Tibial nerve (tissue), 4 donors: Measurements from ENCODE around the gene INPP4B. TPM values are rescaled to one million over a fixed set of nuclear protein-coding genes. Genes with fewer than 3 reads are reported as not detected.
A peak's percentile ranks its signal among the peaks of the same experiment; 100 is the strongest.

ENCODE experiments used
- DNase-seq, 2 donors: peaks; one replicate each; pipeline ENCODE4 v3.0.0-alpha.2; 2019; ENCODE audit warnings: low spot score in 2 of 2
- H3K27ac ChIP-seq, 4 donors: fragments of 200-600 bp; sonication (generic) in 3 of 4; one replicate each; pipeline ENCODE4 v1.5.1; 2017 to 2019; ENCODE audit warnings: mild to moderate bottlenecking in 1 of 4
- H3K27me3 ChIP-seq, 2 donors: fragments of 200-600 bp; sonication (generic) in 1 of 2; one replicate each; pipeline versions ENCODE4 v1.5.1 to v1.6.0; 2017 to 2019
- H3K36me3 ChIP-seq, 3 donors: fragments of 200-600 bp; sonication (generic); one replicate each; pipeline ENCODE4 v1.5.1; 2018 to 2019
- H3K4me1 ChIP-seq, 4 donors: fragments of 200-600 bp; sonication (generic) in 3 of 4; one replicate each; pipeline ENCODE4 v1.5.1; 2017 to 2019
- H3K4me3 ChIP-seq, 4 donors: fragments of 200-600 bp; sonication (generic) in 3 of 4; one replicate each; pipeline ENCODE4 v1.5.1; 2017 to 2019; ENCODE audit warnings: mild to moderate bottlenecking in 1 of 4, moderate library complexity in 1 of 4
- H3K9me3 ChIP-seq, 4 donors: fragments of 200-600 bp; sonication (generic) in 3 of 4; one replicate each; pipeline ENCODE4 v1.5.1; 2017 to 2019
- EP300 ChIP-seq, 2 donors: sonication (generic); formaldehyde crosslinking; IDR thresholded peaks; one replicate each; pipeline ENCODE4 v1.6.1; 2017; ENCODE audit warnings: antibody characterized with exemption in 2 of 2, mild to moderate bottlenecking in 1 of 2
- POLR2A ChIP-seq, 2 donors: fragments of 450-650 bp; IDR thresholded peaks; one replicate each; pipeline ENCODE4 v1.6.1; 2017; ENCODE audit warnings: antibody characterized with exemption in 2 of 2, mild to moderate bottlenecking in 2 of 2, moderate library complexity in 2 of 2
- WGBS, 2 donors: methylation state at CpG; one replicate each; pipeline ENCODE4 v1.1.5; 2018; 5-methylcytosine and 5-hydroxymethylcytosine counted together
- total RNA-seq, 4 donors: library from RNA; depleted of rRNA; stranded (reverse); fragments of >200 nt; gene quantifications; one replicate each; pipeline ENCODE4 v1.1.0, GENCODE V29; 2016
- TF ChIP-seq, protein P1 (sequence below), 5 experiments: fragments of 200-600 bp in 3 of 5; fragments of 450-650 bp in 2 of 5; sonication (generic) in 3 of 5; IDR thresholded peaks; one replicate each; pipeline ENCODE4 v1.5.1; 2016 to 2019; ENCODE audit warnings: antibody characterized with exemption in 5 of 5, mild to moderate bottlenecking in 3 of 5, moderate library complexity in 2 of 5

The INPP4B gene
- total RNA-seq, 4 donors from 2014 or later: 16.3 to 32.4 (median 24.8) TPM

DNA sequence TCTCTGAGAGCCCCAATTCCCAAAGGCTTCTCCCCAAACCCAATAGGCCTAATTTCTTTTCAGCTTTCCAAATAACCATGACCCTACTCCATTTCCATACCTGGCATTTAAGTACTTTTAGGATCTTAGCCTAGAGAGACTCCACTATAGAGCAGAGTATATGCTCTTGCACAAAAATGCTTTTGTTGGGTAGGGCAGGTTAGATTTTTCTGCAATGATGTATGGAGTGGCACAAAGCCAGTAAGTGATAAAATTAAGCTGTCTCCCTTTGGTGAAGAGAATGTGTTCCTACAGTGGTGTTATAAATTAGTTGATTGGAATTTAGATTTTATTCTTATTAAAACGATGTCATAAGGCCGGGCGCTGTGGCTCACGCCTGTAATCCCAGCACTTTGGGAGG, 124.9 kb downstream of the INPP4B start:
- Histone ChIP-seq H3K9me3 (no peaks in the 10 kb centered on the region), H3K36me3 (no peaks in the 10 kb centered on the region), H3K27ac (no peak overlapping the region), H3K4me3 (no peak overlapping the region), H3K27me3 (no peaks in the 10 kb centered on the region), H3K4me1 (no peaks in the 10 kb centered on the region)
- WGBS, 2 donors: 79 to 84% methylated on average over 4 of the region's 4 CpGs
- TF ChIP-seq POLR2A (IDR thresholded peaks at IDR 0.05) (no peak), EP300 (IDR thresholded peaks at IDR 0.05) (no peak)
- TF ChIP-seq, protein P1, sequence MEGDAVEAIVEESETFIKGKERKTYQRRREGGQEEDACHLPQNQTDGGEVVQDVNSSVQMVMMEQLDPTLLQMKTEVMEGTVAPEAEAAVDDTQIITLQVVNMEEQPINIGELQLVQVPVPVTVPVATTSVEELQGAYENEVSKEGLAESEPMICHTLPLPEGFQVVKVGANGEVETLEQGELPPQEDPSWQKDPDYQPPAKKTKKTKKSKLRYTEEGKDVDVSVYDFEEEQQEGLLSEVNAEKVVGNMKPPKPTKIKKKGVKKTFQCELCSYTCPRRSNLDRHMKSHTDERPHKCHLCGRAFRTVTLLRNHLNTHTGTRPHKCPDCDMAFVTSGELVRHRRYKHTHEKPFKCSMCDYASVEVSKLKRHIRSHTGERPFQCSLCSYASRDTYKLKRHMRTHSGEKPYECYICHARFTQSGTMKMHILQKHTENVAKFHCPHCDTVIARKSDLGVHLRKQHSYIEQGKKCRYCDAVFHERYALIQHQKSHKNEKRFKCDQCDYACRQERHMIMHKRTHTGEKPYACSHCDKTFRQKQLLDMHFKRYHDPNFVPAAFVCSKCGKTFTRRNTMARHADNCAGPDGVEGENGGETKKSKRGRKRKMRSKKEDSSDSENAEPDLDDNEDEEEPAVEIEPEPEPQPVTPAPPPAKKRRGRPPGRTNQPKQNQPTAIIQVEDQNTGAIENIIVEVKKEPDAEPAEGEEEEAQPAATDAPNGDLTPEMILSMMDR (IDR thresholded peaks at IDR 0.05): no peak
- DNase-seq: no peak

DNA sequence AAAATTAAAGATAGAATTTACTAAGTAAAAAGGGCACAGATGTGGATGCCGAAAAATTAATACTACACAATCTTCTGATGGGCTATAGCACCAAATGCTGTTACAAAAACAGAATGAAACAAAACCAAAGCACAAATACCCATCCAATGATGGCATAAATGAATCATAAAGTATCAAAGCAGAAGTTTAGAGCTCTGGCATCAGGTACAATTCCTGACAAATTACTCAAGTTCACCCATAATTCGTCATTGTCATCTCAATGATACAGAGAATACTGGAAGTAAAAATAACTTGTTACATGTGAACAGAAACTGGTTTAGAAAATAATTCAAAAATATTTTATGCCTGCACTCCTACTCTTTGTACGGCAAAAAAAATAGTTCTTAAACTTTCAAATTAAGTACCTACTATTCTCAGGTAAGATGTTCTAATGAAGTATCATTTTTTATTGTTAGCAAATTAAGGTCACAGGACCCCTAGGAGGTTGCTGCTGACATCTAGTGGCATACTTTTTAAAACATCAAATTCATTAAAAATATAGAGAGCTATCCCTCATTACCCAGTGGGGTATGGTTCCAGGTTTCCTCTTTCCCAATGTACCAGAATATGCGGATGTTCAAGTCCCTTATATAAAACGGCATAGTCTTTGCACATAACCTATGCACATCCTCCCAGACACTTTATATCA, 126.1 kb downstream of the INPP4B start:
- 70 to 72% methylated on average over 5 of the region's 5 CpGs for WGBS, 2 donors
- Histone ChIP-seq H3K9me3 (no peaks in the 10 kb centered on the region), H3K4me1 (no peaks in the 10 kb centered on the region), H3K27me3 (no peaks in the 10 kb centered on the region), H3K4me3 (no peak overlapping the region), H3K27ac (no peak overlapping the region), H3K36me3 (no peaks in the 10 kb centered on the region)
- DNase-seq: no peak
- no peak for TF ChIP-seq POLR2A (IDR thresholded peaks at IDR 0.05)
- TF ChIP-seq, protein P1 (IDR thresholded peaks at IDR 0.05): peak; percentile 23 to 40 (median 28)

DNA sequence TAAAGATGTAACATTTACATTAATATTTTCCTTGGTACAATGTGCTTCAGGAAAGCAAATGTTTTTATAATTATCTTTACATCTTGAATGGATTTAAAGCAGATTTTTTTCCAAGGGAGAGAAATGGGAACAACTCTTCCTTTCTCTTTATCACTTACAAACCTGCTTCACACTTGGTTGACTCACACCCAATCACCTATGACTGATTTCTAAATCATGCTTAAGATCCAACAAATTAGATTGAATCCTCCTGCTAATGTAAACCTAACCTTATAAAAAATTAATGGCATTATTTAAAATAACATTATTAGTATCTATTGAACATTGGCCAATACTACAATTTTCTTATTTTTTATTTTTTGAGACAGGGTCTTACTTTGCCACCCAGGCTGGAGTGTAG, 127.1 kb downstream of the INPP4B start:
- Histone ChIP-seq H3K36me3 (no peaks in the 10 kb centered on the region), H3K27ac (no peak overlapping the region), H3K9me3 (no peaks in the 10 kb centered on the region), H3K27me3 (no peaks in the 10 kb centered on the region), H3K4me3 (no peak overlapping the region), H3K4me1 (no peaks in the 10 kb centered on the region)
- TF ChIP-seq, protein P1 (IDR thresholded peaks at IDR 0.05): no peak
- no peak for TF ChIP-seq EP300 (IDR thresholded peaks at IDR 0.05)
- no peak for DNase-seq

DNA sequence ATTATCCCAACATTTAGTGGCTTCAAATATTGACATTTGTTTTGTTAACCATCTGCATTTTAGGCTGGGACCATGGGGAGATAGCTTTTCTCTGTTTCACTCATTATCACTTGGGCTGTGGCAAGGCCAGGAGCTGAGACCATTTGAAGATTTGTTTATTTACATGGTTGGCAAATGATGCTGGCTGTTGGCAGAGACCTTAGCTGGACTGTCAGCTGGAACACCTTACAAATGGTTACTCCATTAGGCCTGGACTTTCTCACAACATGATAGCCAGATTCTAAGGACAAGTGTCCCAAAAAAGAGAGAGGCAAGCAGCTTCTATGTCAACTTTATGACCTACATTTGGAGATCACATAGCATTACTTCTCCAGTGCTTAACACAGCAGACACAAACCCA, 130.4 kb downstream of the INPP4B start:
- no peaks in the 10 kb centered on the region for H3K9me3 ChIP-seq
- TF ChIP-seq POLR2A (IDR thresholded peaks at IDR 0.05) (no peak), EP300 (IDR thresholded peaks at IDR 0.05) (no peak)
- TF ChIP-seq, protein P1 (IDR thresholded peaks at IDR 0.05): no peak
- no peaks in the 10 kb centered on the region for H3K4me1 ChIP-seq
- DNase-seq: no peak
- no peaks in the 10 kb centered on the region for H3K36me3 ChIP-seq
- H3K27ac ChIP-seq: no peak overlapping the region
- H3K4me3 ChIP-seq: no peak overlapping the region
- no peaks in the 10 kb centered on the region for H3K27me3 ChIP-seq

DNA sequence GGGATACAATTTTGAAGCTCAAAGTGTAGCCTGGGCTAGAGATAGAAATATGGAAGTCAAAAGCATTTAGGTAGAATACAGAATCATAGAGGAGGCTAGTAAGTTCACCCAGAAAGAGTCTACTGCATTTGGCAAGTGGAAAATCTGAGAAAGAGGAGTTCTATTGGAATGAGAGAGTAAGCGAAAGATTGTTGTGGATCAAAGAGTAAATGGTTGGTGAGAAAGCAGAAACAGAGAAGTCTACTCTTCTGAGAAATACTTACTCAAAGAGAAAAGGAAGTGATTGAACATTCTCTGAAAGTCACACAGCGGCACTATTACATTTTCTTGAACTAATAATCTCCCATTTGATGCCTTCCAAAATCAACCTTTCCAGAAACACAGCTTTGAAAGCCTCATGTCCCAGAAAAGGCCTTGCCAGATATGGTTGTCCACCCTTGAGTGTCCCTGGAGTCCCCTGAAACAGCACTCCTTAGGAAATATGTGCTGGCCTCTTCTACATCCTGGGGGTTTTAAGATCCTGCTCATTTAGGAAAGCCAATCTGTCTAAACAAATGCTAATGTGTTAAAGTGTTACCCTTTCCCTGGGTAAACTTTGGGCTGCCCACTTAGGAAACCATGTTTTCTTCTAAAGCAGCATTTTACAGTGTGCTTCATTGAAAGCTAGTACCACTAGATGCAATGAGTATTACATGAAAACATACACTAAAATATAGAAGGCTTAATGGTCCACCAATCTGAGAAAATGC, 132.6 kb downstream of the INPP4B start:
- 95% methylated on average over 2 of the region's 2 CpGs for WGBS, 2 donors
- H3K36me3 ChIP-seq: no peaks in the 10 kb centered on the region
- no peak overlapping the region for H3K27ac ChIP-seq
- no peaks in the 10 kb centered on the region for H3K9me3 ChIP-seq
- no peak for DNase-seq
- H3K27me3 ChIP-seq: no peaks in the 10 kb centered on the region
- TF ChIP-seq, protein P1 (IDR thresholded peaks at IDR 0.05): no peak
- no peak for TF ChIP-seq EP300 (IDR thresholded peaks at IDR 0.05)
- TF ChIP-seq POLR2A (IDR thresholded peaks at IDR 0.05): no peak
- no peaks in the 10 kb centered on the region for H3K4me1 ChIP-seq
- H3K4me3 ChIP-seq: no peak overlapping the region
